CD14-positive monocyte (primary cell): Measurements from ENCODE around the gene STXBP6. TPM values are rescaled to one million over a fixed set of nuclear protein-coding genes. Genes with fewer than 3 reads are reported as not detected.
"Not testable (repeated sequence)": the region's sequence is repeated elsewhere in the genome, so short reads cannot be mapped to it uniquely, and the experiment has no call there.

Experiments
- DNase-seq, 3 donors: peaks; one replicate each; pipeline ENCODE4 v3.0.0-alpha.2; 2011 to 2022
- H2AFZ ChIP-seq: 2 replicates; pipeline ENCODE4 v1.6.0; 2012; ENCODE audit warnings: mild to moderate bottlenecking, low read depth, low read length, inconsistent platforms; ENCODE audit not compliant: insufficient read depth, poor library complexity, severe bottlenecking
- H3K27ac ChIP-seq, 2 donors: 1 replicate in 1 of 2; 2 replicates in 1 of 2; pipeline ENCODE4 v1.5.1; 2012 to 2013; ENCODE audit warnings: low read length in 2 of 2, control low read depth in 1 of 2, inconsistent platforms in 1 of 2, low read depth in 1 of 2, mild to moderate bottlenecking in 1 of 2
- H3K27me3 ChIP-seq, 2 donors: one replicate each; pipeline versions ENCODE4 v1.6.0 to v1.6.1; 2011 to 2013; ENCODE audit warnings: low read length in 2 of 2; ENCODE audit not compliant: control insufficient read depth in 2 of 2, insufficient read depth in 2 of 2
- H3K36me3 ChIP-seq, 2 donors: replicated peaks in 1 of 2; 1 replicate in 1 of 2; 2 replicates in 1 of 2; pipeline versions ENCODE4 v1.5.1 to v1.6.1; 2012 to 2013; ENCODE audit warnings: low read length in 2 of 2, control low read depth in 1 of 2, inconsistent platforms in 1 of 2, mild to moderate bottlenecking in 1 of 2; ENCODE audit not compliant: insufficient read depth in 2 of 2, control insufficient read depth in 1 of 2
- H3K4me1 ChIP-seq, 2 donors: 1 replicate in 1 of 2; 2 replicates in 1 of 2; pipeline versions ENCODE4 v1.5.1 to v1.6.1; 2012 to 2013; ENCODE audit warnings: low read length in 2 of 2, control low read depth in 1 of 2, inconsistent platforms in 1 of 2, mild to moderate bottlenecking in 1 of 2, moderate library complexity in 1 of 2; ENCODE audit not compliant: insufficient read depth in 2 of 2, control insufficient read depth in 1 of 2
- H3K4me2 ChIP-seq: replicated peaks from 2 replicates; pipeline ENCODE3; 2012; ENCODE audit warnings: low read length, moderate library complexity, mild to moderate bottlenecking; ENCODE audit not compliant: poor library complexity, severe bottlenecking; ENCODE audit errors: extremely low read depth
- H3K4me3 ChIP-seq, 3 experiments: fragments of 200-600 bp in 1 of 3; sonication (generic) in 1 of 3; replicated peaks in 1 of 3; 1 replicate in 2 of 3; 2 replicates in 1 of 3; pipeline ENCODE4 v1.5.1; 2011 to 2013; ENCODE audit warnings: low read length in 3 of 3, mild to moderate bottlenecking in 3 of 3, control low read depth in 2 of 3, low read depth in 2 of 3, inconsistent platforms in 1 of 3, moderate library complexity in 1 of 3
- H3K79me2 ChIP-seq: 2 replicates; pipeline ENCODE4 v1.6.0; 2012; ENCODE audit warnings: mild to moderate bottlenecking, control low read depth, inconsistent platforms, low read length, moderate library complexity; ENCODE audit not compliant: insufficient read depth
- H3K9ac ChIP-seq: 2 replicates; pipeline ENCODE4 v1.6.0; 2017; ENCODE audit warnings: low read length, mild to moderate bottlenecking; ENCODE audit not compliant: insufficient read depth, poor library complexity, severe bottlenecking
- H3K9me3 ChIP-seq, 2 donors: replicated peaks in 1 of 2; 1 replicate in 1 of 2; 2 replicates in 1 of 2; pipeline versions ENCODE4 v1.5.1 to v1.6.1; 2012 to 2013; ENCODE audit warnings: low read length in 2 of 2, control low read depth in 1 of 2; ENCODE audit not compliant: control insufficient read depth in 1 of 2, insufficient read depth in 1 of 2
- H4K20me1 ChIP-seq: 2 replicates; pipeline ENCODE4 v1.6.0; 2012; ENCODE audit warnings: mild to moderate bottlenecking, low read length, control low read depth, moderate library complexity; ENCODE audit not compliant: insufficient read depth
- H3K27ac Mint-ChIP-seq, 7 donors: one replicate each; pipeline ENCODE4 v1.8.0; 2020; ENCODE audit warnings: mild to moderate bottlenecking in 7 of 7, mixed read lengths in 7 of 7, moderate library complexity in 6 of 7, inconsistent platforms in 2 of 7
- H3K27me3 Mint-ChIP-seq, 3 donors: one replicate each; pipeline ENCODE4 v1.8.0; 2021 to 2022; ENCODE audit warnings: low read depth in 3 of 3, mild to moderate bottlenecking in 3 of 3, mixed read lengths in 3 of 3, moderate library complexity in 3 of 3, inconsistent platforms in 1 of 3
- H3K36me3 Mint-ChIP-seq, 2 donors: one replicate each; pipeline ENCODE4 v1.8.0; 2020; ENCODE audit warnings: mixed read lengths in 2 of 2, inconsistent platforms in 1 of 2, mild to moderate bottlenecking in 1 of 2
- H3K4me1 Mint-ChIP-seq: one replicate; pipeline ENCODE4 v1.8.0; 2020; ENCODE audit warnings: mild to moderate bottlenecking, mixed read lengths
- H3K4me3 Mint-ChIP-seq, 2 donors: one replicate each; pipeline ENCODE4 v1.8.0; 2020; ENCODE audit warnings: mild to moderate bottlenecking in 2 of 2, mixed read lengths in 2 of 2, moderate library complexity in 1 of 2
- H3K9me3 Mint-ChIP-seq, 7 donors: one replicate each; pipeline ENCODE4 v1.8.0; 2020 to 2022; ENCODE audit warnings: mixed read lengths in 7 of 7, mild to moderate bottlenecking in 6 of 7, moderate library complexity in 6 of 7, inconsistent platforms in 2 of 7
- WGBS: methylation state at CpG from one replicate; pipeline ENCODE4 v1.1.5; 2013; ENCODE audit warnings: missing lambda C conversion rate; ENCODE audit not compliant: insufficient coverage; 5-methylcytosine and 5-hydroxymethylcytosine counted together
- intact Hi-C, 2 donors: fragments of 100-400 bp; cut with micrococcal nuclease; formaldehyde crosslinking; loops; one replicate each; pipeline versions ENCODE4 v1.15.0 to v1.15.1; 2023
- polyA plus RNA-seq, 3 donors: library from polyadenylated mRNA; depleted of rRNA in 1 of 3; unstranded in 2 of 3; stranded (reverse) in 1 of 3; fragments of 300-500 nt in 2 of 3; fragments of >200 nt in 1 of 3; fragmentation: Illumina TruSeq in 2 of 3; gene quantifications; 1 replicate in 2 of 3; 2 replicates in 1 of 3; pipeline ENCODE4 v1.2.3, GENCODE V29; 2012 to 2021
- TF ChIP-seq, protein P1 (sequence below): fragments of 200-600 bp; IDR thresholded peaks from one replicate; pipeline ENCODE4 v1.8.0; 2022; ENCODE audit warnings: antibody characterized with exemption, mild to moderate bottlenecking

STXBP6 gene
- polyA plus RNA-seq, 3 donors: 0.05 to 0.25 (median 0.08) TPM

DNA sequence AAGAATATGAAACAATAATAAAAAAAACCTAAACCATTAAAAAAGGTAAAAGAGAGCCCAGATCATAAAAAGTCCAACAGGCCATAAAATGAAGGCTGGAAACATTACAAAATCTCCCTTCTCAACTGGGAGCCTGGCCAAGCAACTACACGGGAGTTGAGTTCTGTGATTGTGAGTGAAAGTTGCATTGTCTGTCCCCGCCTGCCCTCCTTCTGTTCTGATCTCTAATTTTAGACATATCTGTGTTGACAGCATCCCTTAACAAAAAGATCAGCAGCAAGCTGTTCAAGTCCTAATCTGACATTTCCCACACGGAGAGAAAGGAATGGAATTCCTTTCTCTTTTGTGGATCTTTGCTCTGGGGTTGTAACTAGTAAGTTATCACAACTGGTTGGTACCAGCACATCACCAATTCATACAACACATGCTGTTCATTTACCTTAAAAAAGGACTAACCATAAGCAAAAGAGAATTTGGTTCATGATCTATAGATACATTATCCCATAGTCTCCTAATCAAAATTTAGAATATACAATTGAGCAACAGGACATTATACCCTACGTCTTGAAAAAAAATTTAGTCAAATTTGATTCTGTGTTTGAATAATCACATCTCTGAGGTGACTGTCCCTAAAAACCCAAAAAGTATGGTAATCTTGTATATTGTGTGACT, 210.9 kb downstream of the STXBP6 start:
- intact Hi-C loops: no loop called here
- Mint-ChIP-seq H3K36me3 (no peaks in the 10 kb centered on the region), H3K27ac (no peak overlapping the region), H3K4me3 (no peak overlapping the region), H3K9me3 (no peaks in the 10 kb centered on the region), H3K27me3 (peaks cover 1 to 5% (median 2%) of the 10 kb centered on the region in 3 donors), H3K4me1 (peaks cover 4% of the 10 kb centered on the region)
- no peak for DNase-seq
- no peaks in the 10 kb centered on the region for H3K4me1 ChIP-seq
- no peaks in the 10 kb centered on the region for H3K9me3 ChIP-seq
- TF ChIP-seq, protein P1, sequence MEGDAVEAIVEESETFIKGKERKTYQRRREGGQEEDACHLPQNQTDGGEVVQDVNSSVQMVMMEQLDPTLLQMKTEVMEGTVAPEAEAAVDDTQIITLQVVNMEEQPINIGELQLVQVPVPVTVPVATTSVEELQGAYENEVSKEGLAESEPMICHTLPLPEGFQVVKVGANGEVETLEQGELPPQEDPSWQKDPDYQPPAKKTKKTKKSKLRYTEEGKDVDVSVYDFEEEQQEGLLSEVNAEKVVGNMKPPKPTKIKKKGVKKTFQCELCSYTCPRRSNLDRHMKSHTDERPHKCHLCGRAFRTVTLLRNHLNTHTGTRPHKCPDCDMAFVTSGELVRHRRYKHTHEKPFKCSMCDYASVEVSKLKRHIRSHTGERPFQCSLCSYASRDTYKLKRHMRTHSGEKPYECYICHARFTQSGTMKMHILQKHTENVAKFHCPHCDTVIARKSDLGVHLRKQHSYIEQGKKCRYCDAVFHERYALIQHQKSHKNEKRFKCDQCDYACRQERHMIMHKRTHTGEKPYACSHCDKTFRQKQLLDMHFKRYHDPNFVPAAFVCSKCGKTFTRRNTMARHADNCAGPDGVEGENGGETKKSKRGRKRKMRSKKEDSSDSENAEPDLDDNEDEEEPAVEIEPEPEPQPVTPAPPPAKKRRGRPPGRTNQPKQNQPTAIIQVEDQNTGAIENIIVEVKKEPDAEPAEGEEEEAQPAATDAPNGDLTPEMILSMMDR: no peak
- no peaks in the 10 kb centered on the region for H3K79me2 ChIP-seq
- H2AFZ ChIP-seq: no peak overlapping the region
- 100% methylated on average over 1 of the region's 4 CpGs for WGBS
- H3K36me3 ChIP-seq: no peaks in the 10 kb centered on the region
- H3K4me3 ChIP-seq: no peak overlapping the region
- no peak overlapping the region for H3K27ac ChIP-seq
- no peak overlapping the region for H3K4me2 ChIP-seq
- H3K27me3 ChIP-seq: no peaks in the 10 kb centered on the region
- H3K9ac ChIP-seq: no peak overlapping the region
- no peaks in the 10 kb centered on the region for H4K20me1 ChIP-seq

DNA sequence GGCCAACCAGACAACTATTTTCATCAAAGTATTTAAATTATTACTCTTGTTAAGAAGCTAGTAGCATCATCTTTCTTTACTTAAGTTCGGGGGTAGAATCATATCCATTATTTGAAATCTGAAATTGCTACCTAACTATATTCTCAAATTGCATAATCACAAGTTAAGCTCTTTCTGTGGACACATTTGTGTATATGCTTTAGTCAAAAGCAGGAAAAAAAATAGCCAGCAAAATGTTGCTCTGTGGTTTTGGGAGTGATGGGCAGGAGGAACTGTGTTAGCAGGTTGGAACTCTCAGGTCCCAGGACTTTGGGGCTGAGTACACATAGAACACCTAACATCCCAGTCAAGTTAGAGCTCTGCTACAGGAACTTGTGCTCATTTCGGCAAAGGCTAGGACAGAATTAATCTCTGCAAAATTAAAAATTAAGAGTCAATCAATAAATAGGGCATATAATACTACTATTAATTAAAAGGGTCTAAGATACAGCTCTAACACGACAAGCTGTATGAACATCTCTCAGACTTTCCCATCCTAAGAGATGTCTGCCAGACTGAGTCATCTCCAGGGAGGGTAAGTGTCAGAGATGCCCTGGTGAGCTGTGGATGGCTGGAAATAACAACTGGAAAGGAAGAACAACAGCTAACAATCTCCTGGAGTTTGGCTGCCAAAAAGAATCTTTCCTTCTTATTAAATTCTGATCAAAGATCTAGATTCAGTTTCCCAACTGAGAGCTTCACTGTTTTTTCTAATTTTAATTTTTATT, 212.5 kb downstream of the STXBP6 start:
- H2AFZ ChIP-seq: no peak overlapping the region
- no peaks in the 10 kb centered on the region for H4K20me1 ChIP-seq
- Mint-ChIP-seq H3K36me3 (no peaks in the 10 kb centered on the region), H3K9me3 (no peaks in the 10 kb centered on the region), H3K4me3 (no peak overlapping the region), H3K27ac (no peak overlapping the region), H3K4me1 (no peaks in the 10 kb centered on the region), H3K27me3 (peaks cover 1 to 5% (median 2%) of the 10 kb centered on the region in 3 donors)
- no peak overlapping the region for H3K4me3 ChIP-seq
- H3K36me3 ChIP-seq: no peaks in the 10 kb centered on the region
- H3K9me3 ChIP-seq: no peaks in the 10 kb centered on the region
- H3K79me2 ChIP-seq: no peaks in the 10 kb centered on the region
- H3K4me2 ChIP-seq: no peak overlapping the region
- WGBS: no CpG with 5 or more reads among the region's 3 CpGs
- DNase-seq: no peak
- H3K27me3 ChIP-seq: peaks cover 0 to 2% of the 10 kb centered on the region in 2 donors
- TF ChIP-seq, protein P1: no peak
- H3K27ac ChIP-seq: no peak overlapping the region
- intact Hi-C loops: no loop called here
- no peak overlapping the region for H3K9ac ChIP-seq
- H3K4me1 ChIP-seq: no peaks in the 10 kb centered on the region

DNA sequence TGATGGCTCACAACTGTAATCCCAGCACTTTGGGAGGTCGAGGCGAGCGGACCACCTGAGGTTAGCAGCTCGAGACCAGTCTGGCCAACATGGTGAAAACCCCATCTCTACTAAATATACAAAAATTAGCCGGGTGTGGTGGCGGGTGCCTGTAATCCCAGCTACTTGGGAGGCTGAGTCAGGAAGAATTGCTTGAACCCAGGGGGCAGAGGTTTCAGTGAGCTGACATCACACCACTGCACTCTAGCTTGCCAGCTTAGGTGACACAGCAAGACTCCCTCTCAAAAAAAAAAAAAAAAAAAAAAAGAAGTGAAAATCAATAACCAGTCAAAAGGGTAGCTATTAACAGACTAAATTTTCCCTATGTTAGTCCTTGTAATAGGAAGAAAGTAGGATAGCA, 213.6 kb downstream of the STXBP6 start:
- intact Hi-C loops, H2AFZ ChIP-seq, H3K4me2 ChIP-seq, H3K4me1 Mint-ChIP-seq, H3K36me3 Mint-ChIP-seq, H3K9me3 ChIP-seq, H3K4me3 ChIP-seq, H3K9me3 Mint-ChIP-seq, H3K4me1 ChIP-seq, H3K27me3 Mint-ChIP-seq, H3K79me2 ChIP-seq, H3K4me3 Mint-ChIP-seq, H3K27ac ChIP-seq, H4K20me1 ChIP-seq, H3K36me3 ChIP-seq, H3K27ac Mint-ChIP-seq, H3K27me3 ChIP-seq, DNase-seq, H3K9ac ChIP-seq: not testable (repeated sequence)
- 87% methylated on average over 3 of the region's 6 CpGs for WGBS
